SK-N-MC (cell line): Measurements from ENCODE around the gene SLC6A6.

Experiments used
- DNase-seq: peaks from one replicate; pipeline ENCODE4 v3.0.0-alpha.2; 2011; ENCODE audit warnings: low read depth, low spot score
- H3K27ac ChIP-seq: fragments of 200-600 bp; sonication (generic); 2 replicates; pipeline ENCODE4 v1.5.1; 2016; ENCODE audit warnings: mixed run types
- H3K36me3 ChIP-seq: fragments of 200-600 bp; sonication (generic); 2 replicates; pipeline ENCODE4 v1.6.1; 2017; ENCODE audit warnings: antibody characterized with exemption, low read length, mixed read lengths; ENCODE audit not compliant: insufficient read depth
- H3K4me3 ChIP-seq: fragments of 200-600 bp; sonication (generic); 2 replicates; pipeline ENCODE4 v1.5.1; 2016
- H3K9ac ChIP-seq: fragments of 200-600 bp; sonication (generic); 2 replicates; pipeline ENCODE4 v1.8.0; 2017; ENCODE audit warnings: mixed run types, mixed read lengths; ENCODE audit not compliant: insufficient read length
- H3K9me3 ChIP-seq: fragments of 200-600 bp; sonication (generic); 2 replicates; pipeline ENCODE4 v1.6.1; 2017; ENCODE audit warnings: low read depth, mild to moderate bottlenecking, antibody characterized with exemption, low read length, moderate library complexity, mixed read lengths
- EZH2 ChIP-seq: fragments of 200-600 bp; sonication (generic); IDR thresholded peaks from one replicate; pipeline ENCODE4 v1.6.1; 2017; ENCODE audit warnings: antibody characterized with exemption
- FOXP2 ChIP-seq: optimal IDR thresholded peaks from 2 replicates; pipeline ENCODE3; 2011; ENCODE audit warnings: mild to moderate bottlenecking, moderate library complexity; ENCODE audit not compliant: insufficient read depth; ENCODE audit errors: extremely low read length, control extremely low read depth
- POLR2AphosphoS5 ChIP-seq: IDR thresholded peaks from 2 replicates; pipeline ENCODE4 v1.6.1; 2012; ENCODE audit warnings: mild to moderate bottlenecking, low read depth, low read length, borderline replicate concordance

Gene SLC6A6

DNA sequence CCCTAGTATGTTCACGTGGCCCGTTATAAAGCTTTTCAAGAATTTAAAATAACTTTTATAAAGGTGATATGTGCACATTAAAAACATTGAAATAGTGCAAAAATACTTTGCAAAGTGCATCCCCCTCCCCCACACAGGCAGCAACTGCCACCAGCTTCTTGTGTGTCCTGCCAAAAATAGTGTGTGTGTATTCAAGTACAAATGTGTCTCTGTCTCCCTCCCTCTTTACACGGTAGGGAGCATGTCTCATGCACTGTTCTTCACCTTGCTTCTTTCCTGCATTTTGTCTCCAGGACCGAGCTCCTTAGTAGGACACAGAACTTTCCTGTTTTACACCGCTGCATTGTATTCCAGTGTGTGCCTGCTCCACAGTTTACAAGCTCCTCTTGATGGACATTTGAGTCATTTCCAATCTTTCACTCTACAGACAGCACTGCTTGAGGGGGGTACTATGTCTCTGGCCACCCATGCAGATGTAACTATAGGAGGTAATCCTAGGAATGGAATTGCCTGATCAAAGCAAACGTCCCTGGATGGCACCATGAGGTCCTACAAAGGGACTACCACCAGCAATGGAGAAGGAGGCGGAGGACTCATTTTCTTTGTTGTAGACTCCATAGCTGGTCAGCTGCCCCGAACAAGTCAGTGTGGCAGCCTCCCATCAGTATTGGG is 52.4 kb downstream of the SLC6A6 start:
- Histone ChIP-seq H3K4me3 (no peak overlapping the region), H3K9me3 (no peaks in the 10 kb centered on the region), H3K36me3 (no peaks in the 10 kb centered on the region), H3K27ac (no peak overlapping the region), H3K9ac (no peak overlapping the region)
- DNase-seq = no peak
- TF ChIP-seq EZH2 (no peak), FOXP2 (no peak), POLR2AphosphoS5 (no peak)

DNA sequence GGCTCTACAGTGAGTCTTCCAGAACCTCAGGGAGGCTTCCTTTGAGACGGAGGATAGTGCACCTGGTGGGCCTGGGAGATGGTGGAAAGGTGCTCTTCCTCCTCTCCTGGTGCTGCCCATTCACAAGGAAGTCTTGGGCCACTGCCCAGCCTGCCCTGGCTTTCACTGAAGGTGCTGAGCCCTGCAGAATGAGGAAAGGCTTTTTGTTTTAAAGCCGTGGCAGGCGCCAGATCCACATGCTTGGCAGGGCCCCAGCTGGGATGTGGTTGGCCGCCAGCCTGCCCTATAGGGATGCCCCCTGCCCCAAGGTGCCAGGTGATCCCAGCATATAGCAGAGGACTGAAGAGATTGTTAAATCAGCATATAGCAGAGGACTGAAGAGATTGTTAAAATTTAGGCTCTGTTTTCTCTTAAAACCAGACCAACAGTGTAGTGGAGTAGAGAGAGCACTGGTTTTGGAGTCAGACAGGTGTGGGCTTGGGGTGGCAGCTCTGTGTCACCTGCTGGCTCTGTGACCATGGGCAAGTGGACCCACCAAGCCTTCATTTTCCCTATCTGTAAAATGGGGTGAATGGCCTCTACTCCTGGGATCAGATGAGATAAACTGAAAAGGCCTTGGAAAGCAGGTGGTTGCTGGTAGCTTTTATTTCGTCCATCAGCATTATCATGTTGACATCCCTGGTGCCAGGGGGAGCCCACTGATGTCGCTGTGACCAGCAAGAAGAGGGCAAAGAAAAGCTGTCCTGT is 53.3 kb downstream of the SLC6A6 start:
- no peaks in the 10 kb centered on the region for H3K36me3 ChIP-seq
- no peak overlapping the region for H3K9ac ChIP-seq
- H3K4me3 ChIP-seq = no peak overlapping the region
- DNase-seq = no peak
- TF ChIP-seq POLR2AphosphoS5 (no peak), EZH2 (no peak), FOXP2 (no peak)
- no peaks in the 10 kb centered on the region for H3K9me3 ChIP-seq
- no peak overlapping the region for H3K27ac ChIP-seq

DNA sequence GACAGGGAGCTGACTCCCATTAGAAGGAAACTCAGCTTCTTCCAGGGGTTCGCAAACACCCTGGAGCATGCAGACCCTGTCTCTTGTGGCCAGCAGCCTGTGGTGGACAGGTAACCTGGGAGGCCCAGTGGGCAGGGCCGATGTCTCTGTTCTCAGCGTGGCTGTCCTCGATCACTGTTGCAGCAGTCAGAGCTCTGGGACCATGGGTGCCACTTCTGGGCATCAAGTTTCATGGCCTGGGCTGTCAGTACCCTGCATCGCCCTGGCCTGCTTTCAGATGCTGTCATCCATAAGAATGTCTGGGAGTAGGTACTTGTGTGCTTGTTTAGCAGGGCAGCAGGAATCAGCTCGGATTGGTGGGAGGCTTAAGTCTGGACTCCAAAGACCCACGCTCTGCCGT is 54.4 kb downstream of the SLC6A6 start:
- TF ChIP-seq FOXP2 = no peak
- no peak for TF ChIP-seq EZH2
- no peak for TF ChIP-seq POLR2AphosphoS5
- no peak for DNase-seq
- Histone ChIP-seq H3K9me3 (no peaks in the 10 kb centered on the region), H3K27ac (no peak overlapping the region), H3K4me3 (no peak overlapping the region), H3K9ac (no peak overlapping the region), H3K36me3 (no peaks in the 10 kb centered on the region)

DNA sequence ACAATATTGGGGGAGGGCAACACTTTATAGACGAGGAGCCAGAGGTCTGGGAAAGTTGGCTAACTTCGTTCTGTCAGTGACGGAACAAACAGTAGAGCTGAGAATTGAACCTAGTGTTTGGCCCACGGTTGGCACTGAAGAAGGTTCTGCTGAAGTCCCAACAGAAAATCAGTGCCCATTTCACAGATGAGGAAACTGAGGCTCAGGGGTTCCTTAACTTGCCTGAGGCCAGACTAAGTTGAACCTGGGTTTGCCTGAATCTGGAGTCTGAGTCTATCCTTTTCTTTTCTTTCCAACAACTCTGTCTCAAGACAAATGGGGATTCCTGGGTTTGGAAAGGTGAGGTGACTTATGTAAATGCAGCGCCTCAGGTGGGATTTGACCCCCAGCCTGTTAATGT is 55.1 kb downstream of the SLC6A6 start:
- no peaks in the 10 kb centered on the region for H3K9me3 ChIP-seq
- TF ChIP-seq FOXP2 (no peak), POLR2AphosphoS5 (no peak), EZH2 (no peak)
- H3K36me3 ChIP-seq = no peaks in the 10 kb centered on the region
- no peak for DNase-seq
- no peak overlapping the region for H3K9ac ChIP-seq
- H3K4me3 ChIP-seq = no peak overlapping the region
- no peak overlapping the region for H3K27ac ChIP-seq

DNA sequence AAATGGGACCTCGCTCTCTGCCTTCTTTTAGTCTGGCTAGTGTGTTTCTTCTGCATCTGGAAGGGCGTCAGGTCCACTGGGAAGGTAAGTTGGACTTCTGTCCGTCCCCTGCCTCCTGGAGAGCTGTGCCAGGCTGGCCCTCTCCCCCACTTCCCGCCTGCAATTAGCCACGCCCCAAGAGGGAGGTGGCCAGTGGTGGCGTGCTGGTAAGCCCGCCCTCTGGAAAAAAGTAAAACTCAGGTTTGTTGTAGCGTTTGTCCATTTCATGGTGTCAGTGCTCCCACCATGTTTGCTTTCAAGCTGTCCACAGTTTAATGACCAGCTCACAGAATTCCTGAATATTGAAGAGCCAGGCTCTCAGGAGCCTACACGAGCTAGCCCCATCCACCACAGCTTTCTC is 55.6 kb downstream of the SLC6A6 start:
- no peak for DNase-seq
- Histone ChIP-seq H3K36me3 (no peaks in the 10 kb centered on the region), H3K4me3 (no peak overlapping the region), H3K27ac (no peak overlapping the region), H3K9me3 (no peaks in the 10 kb centered on the region), H3K9ac (no peak overlapping the region)
- TF ChIP-seq POLR2AphosphoS5 = no peak

DNA sequence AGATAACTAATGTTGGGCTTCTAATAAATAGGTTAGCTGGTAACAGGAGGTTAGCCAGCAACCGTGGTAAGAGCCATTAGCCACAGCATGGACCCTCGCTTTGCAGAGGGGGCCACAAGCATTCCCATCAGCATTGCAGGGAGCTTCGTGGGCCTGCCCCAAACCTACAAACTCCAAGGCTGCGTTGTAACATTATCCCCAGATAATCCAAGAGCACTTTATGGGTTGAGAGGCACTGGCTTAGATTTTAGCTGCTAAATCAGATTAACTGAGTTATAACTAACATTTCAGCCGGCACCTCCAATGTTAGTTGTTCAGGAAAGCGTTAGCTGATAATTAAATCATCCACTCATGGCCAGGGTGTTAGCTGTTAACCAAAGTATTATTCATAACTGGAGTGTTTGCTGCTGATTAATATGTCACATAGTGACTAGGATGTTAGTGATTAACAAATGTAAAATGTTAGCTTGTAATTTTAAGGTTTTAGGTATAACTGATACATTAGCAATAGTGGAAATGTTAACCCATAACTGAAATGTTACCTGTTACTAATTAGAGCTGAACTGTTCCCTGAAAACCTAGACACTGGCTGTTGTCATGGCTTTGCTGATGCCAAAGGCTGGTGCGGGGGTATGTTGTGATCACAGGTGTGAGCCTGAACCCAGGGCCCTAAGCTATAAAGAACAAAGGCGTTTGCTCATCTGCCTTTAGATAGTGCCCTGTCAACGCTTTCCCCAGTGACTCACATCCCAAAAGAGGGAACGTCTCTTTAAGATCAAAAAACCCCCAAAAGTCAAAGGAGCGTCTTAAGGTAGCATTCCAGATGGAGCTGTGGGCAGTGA is 56.2 kb downstream of the SLC6A6 start:
- H3K36me3 ChIP-seq = no peaks in the 10 kb centered on the region
- no peak overlapping the region for H3K9ac ChIP-seq
- H3K9me3 ChIP-seq = no peaks in the 10 kb centered on the region
- no peak overlapping the region for H3K27ac ChIP-seq
- no peak overlapping the region for H3K4me3 ChIP-seq
- no peak for TF ChIP-seq EZH2
- no peak for TF ChIP-seq FOXP2
- no peak for TF ChIP-seq POLR2AphosphoS5
- no peak for DNase-seq

DNA sequence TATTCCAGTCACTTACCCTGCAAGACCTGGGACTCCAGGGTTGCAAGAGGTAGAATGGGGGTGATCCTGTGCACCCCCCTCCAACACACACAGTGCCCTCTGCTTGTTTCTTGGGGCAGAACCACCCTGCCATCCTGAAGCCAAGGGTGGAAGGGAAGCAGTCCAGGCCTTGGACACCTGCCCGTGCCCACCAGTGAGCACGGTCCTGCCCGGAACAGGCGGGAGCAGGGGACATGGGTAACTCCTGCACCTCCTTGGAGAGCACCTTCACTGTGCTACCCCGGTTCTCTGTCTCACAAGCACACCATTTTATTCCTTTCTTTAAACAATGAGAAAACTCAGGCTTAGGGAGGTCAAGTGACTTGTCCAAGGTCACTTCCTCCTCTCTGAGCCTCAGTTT is 57.0 kb downstream of the SLC6A6 start:
- TF ChIP-seq FOXP2 (no peak), EZH2 (no peak), POLR2AphosphoS5 (no peak)
- no peaks in the 10 kb centered on the region for H3K36me3 ChIP-seq
- DNase-seq = no peak
- H3K27ac ChIP-seq = no peak overlapping the region
- no peak overlapping the region for H3K9ac ChIP-seq
- no peaks in the 10 kb centered on the region for H3K9me3 ChIP-seq
- no peak overlapping the region for H3K4me3 ChIP-seq

DNA sequence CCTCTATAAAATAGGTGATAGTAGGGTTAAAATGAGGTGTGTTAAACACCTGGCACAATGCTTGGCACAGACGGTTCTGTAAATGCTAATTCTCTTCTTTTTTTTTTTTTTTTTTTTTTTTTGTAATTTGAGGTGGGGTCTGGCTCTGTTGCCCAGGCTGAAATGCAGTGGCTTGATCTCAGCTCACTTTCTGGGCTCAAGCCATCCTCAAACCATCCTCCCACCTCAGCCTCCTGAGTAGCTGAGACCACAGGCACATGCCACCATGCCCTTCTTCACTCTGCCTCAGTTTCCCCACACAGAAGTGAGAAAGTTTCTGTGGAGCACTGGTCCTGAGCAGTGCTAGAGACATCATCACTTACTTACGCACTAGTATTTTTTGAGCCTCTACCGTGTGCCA is 57.4 kb downstream of the SLC6A6 start:
- no peak for DNase-seq
- no peak for TF ChIP-seq POLR2AphosphoS5
- no peak for TF ChIP-seq FOXP2
- no peak for TF ChIP-seq EZH2
- H3K4me3 ChIP-seq = no peak overlapping the region
- H3K9me3 ChIP-seq = no peaks in the 10 kb centered on the region
- H3K9ac ChIP-seq = no peak overlapping the region
- H3K36me3 ChIP-seq = no peaks in the 10 kb centered on the region
- no peak overlapping the region for H3K27ac ChIP-seq
